Mucosa of descending colon (tissue), 3 donors: Measurements from ENCODE around the gene CD320. TPM values are rescaled to one million over a fixed set of nuclear protein-coding genes. Genes with fewer than 3 reads are reported as not detected.
A peak's percentile ranks its signal among the peaks of the same experiment; 100 is the strongest.

ENCODE experiments used
- ATAC-seq: fragments of 200-7000 bp; cut with Tn5 transposase; one replicate; pipeline ENCODE4 v1.9.1; 2020; ENCODE audit warnings: mild to moderate bottlenecking, moderate library complexity
- DNase-seq, 3 donors: peaks; one replicate each; pipeline ENCODE4 v3.0.0-alpha.2; 2020
- H3K36me3 ChIP-seq: fragments of 200-600 bp; one replicate; pipeline ENCODE4 v1.8.0; 2021; ENCODE audit warnings: low read depth, mild to moderate bottlenecking
- H3K4me1 ChIP-seq: fragments of 200-600 bp; one replicate; pipeline ENCODE4 v1.8.0; 2021; ENCODE audit warnings: low read depth, mild to moderate bottlenecking
- H3K4me3 ChIP-seq: fragments of 200-600 bp; one replicate; pipeline ENCODE4 v1.8.0; 2021; ENCODE audit warnings: mild to moderate bottlenecking
- H3K9me3 ChIP-seq: fragments of 200-600 bp; one replicate; pipeline ENCODE4 v1.8.0; 2021; ENCODE audit warnings: mild to moderate bottlenecking
- CTCF ChIP-seq: fragments of 200-600 bp; IDR thresholded peaks from one replicate; pipeline ENCODE4 v1.8.0; 2022; ENCODE audit warnings: antibody characterized with exemption, mild to moderate bottlenecking
- intact Hi-C, 2 donors: fragments of 100-400 bp; cut with DNase I in 1 of 2; cut with micrococcal nuclease in 1 of 2; formaldehyde crosslinking; loops; one replicate each; pipeline versions ENCODE4 v1.11.0 to v1.11.1; 2022; cut with DNase I, micrococcal nuclease
- total RNA-seq, 3 donors: library from RNA; stranded (reverse); fragmentation: NEBNext Ultra II Directional in 2 of 3; extraction: Animal tissue kit (Norgen Biotek cat#: 25700) in 2 of 3; gene quantifications; one replicate each; pipeline versions ENCODE4 v1.2.1 to v1.2.4, GENCODE V29; 2021 to 2023
- donor health status: DM: no; HTN: no; CAD: no; lungs with moderate emphysema.
- donor health status: DM: no; HTN: no; CAD: no.
- donor health status: DM: no; HTN: yes; CAD: no.

CD320 gene
- total RNA-seq, 3 donors from 2014 or later = 33.2 to 45.8 (median 41.7) TPM

GRCh38 chr19:8310342-8311055 is 2.3 kb upstream of the CD320 start:
- intact Hi-C loops = no loop called here
- DNase-seq = peak; percentile 1 to 34 (median 18)
- TF ChIP-seq CTCF = no peak

GRCh38 chr19:8308891-8309291 is 733 bp upstream of the CD320 start:
- no peak for TF ChIP-seq CTCF
- peak overlapping the region; percentile 27 for H3K4me3 ChIP-seq
- ATAC-seq (no peak), DNase-seq (peak in 2 of 3 donors; percentile 33 to 52)
- H3K9me3 ChIP-seq = no peaks in the 10 kb centered on the region
- peaks cover 32% of the 10 kb centered on the region for H3K4me1 ChIP-seq
- no peaks in the 10 kb centered on the region for H3K36me3 ChIP-seq
- intact Hi-C loops = no loop called here

More at GRCh38 chr19:8310342-8311055, 2.3 kb upstream of the CD320 start:
- H3K9me3 ChIP-seq = no peaks in the 10 kb centered on the region
- peaks cover 32% of the 10 kb centered on the region for H3K4me1 ChIP-seq
- no peak for ATAC-seq
- no peaks in the 10 kb centered on the region for H3K36me3 ChIP-seq
- no peak overlapping the region for H3K4me3 ChIP-seq

DNA sequence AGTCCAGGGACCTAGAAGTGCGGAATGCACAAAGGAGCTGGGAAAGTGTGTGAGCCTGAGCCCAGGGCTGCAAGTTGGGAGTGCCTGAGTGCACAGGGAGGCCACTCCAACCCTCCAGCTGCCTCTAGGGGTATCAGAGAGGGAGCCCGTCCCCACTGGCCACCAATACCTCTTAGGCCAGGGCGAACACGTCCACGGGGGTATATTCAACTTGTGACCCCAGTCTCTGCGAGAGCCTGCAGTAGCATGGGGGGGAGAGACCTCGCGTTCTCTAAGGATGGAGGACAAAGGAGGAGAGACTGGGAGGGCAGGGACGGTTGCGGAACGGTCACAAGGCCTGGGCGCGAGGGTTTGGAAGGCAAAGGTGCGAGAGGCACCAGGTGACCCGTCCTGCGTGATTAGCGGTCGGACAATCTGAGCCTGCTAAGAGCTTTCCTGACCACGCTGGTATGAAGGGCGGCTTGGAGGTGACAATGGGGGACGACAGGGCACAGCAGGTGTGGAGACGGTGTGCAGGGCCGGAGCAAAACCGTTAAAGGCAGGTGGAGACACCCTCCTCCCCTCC is 676 bp downstream of the CD320 start:
- Histone ChIP-seq H3K4me3 (peak overlapping the region; percentile 27), H3K36me3 (no peaks in the 10 kb centered on the region), H3K4me1 (peaks cover 32% of the 10 kb centered on the region), H3K9me3 (no peaks in the 10 kb centered on the region)
- DNase-seq = peak in 2 of 3 donors; percentile 25 to 56
- no peak for TF ChIP-seq CTCF
- ATAC-seq = peak; percentile 26
- intact Hi-C loops = no loop called here

DNA sequence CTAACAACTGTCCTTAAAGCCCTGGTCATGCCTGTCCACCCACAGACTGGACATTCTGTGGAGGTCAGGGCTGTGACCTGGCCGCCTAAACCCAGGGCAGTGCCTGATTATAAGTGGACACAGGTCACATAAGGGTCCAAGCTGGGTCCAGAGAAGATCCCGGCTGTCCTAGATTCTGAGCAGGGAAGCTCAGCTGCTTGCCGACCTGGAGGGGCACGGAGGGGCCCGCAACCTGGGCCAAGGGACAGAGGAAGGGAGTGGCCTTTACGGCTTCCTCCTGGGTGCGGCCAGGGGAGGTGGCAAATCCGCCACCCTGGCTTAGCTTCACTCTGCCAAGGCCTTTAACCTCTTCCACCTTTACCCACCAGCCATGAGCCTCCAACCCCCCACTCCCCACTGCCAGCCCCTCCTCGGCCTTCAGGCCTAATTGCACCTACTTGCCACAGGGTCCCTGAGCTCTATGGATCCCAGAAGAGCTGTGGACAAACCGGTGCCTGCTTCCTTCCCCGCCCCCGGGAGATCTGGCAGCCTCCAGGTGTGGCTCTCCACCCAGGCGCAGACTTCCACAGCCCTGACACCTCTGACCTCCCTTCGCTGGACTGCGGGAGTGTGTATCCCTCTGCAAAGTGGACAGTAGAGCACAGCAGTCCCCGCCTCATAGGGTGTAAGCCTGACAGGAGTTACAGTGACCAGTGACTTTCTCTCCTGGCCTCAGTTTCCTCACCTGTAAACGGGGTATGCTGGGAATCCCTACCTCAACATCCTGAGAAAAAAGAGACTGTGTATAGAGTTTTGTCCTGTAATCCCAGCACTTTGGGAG is 1.7 kb downstream of the CD320 start:
- TF ChIP-seq CTCF = no peak
- peak; percentile 63 for ATAC-seq
- no peaks in the 10 kb centered on the region for H3K9me3 ChIP-seq
- DNase-seq = peak; percentile 56 to 71 (median 69)
- intact Hi-C loops = no loop called here
- no peaks in the 10 kb centered on the region for H3K36me3 ChIP-seq
- no peak overlapping the region for H3K4me3 ChIP-seq
- H3K4me1 ChIP-seq = peaks cover 27% of the 10 kb centered on the region

DNA sequence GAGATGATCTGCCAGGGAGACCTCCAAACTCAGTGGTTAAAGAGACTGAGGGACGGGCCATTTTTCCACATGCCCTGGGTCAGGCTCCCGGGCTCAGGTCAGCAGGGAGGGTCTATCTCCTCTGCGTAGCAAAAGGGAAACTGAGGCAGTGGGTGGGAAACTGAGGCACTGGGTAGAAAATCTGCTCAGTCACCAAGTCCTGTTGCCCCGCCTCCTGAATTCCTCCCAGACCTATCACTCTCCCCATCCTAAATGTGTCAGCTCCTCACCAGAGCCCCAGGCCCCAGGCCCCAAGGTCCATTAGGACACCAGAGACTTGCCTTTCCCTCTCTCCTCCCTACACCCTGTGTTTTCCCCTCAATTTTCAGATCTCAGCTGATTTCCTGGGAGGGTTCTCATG is 2.4 kb downstream of the CD320 start:
- TF ChIP-seq CTCF = no peak
- Histone ChIP-seq H3K4me3 (no peak overlapping the region), H3K4me1 (peaks cover 27% of the 10 kb centered on the region), H3K36me3 (no peaks in the 10 kb centered on the region), H3K9me3 (no peaks in the 10 kb centered on the region)
- intact Hi-C loops = no loop called here
- ATAC-seq = no peak
- DNase-seq = peak in 2 of 3 donors; percentile 15 to 38
